Astrocyte of the hippocampus (primary cell): ENCODE data around the gene MPP7.

Source experiments
- DNase-seq: peaks from one replicate; pipeline ENCODE4 v3.0.0; 2011; ENCODE audit warnings: low read depth, low spot score

MPP7 gene

DNA sequence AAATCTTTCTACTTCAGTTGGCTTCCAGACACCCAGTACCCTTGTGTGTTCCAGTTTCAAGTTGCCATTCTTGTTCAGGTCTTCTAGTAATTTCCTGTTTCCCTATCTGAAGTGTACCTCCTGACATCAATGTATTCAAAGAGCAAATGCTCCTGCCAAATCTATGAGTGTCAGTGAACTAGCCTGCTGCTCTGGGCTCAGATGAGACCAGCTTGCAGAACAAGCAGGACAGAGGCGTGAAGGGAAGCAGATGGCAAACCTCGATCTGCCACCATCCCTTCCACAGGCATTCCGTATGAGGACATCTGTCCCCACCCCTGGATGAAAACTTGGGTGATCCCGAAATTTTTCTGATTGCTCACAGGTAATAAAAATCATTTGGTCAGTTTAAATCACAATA lies 4.4 kb upstream of the MPP7 start:
- DNase-seq: no peak

DNA sequence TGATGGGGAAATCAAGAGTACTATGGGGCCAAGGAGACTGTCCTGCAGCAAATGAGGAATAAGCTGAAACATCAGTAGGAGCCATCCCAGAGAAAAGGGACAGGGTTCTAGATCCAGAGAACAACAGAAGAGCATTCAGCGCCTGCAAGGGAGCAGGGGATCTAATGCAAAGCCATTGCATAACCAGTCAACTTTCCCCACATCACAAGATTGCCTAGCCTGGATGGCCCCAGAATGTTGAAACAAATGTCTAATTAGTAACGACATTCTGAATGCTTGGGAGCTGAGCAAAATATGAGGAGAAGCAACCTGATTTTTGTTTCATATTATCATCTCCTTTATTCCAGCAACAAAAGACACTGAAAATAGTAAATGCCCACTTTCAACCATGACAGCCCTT lies 2.7 kb upstream of the MPP7 start:
- no peak for DNase-seq

- DNase-seq: no peak
Observed at GRCh38 chr10:28304032-28304571, 1.2 kb upstream of the MPP7 start.

DNA sequence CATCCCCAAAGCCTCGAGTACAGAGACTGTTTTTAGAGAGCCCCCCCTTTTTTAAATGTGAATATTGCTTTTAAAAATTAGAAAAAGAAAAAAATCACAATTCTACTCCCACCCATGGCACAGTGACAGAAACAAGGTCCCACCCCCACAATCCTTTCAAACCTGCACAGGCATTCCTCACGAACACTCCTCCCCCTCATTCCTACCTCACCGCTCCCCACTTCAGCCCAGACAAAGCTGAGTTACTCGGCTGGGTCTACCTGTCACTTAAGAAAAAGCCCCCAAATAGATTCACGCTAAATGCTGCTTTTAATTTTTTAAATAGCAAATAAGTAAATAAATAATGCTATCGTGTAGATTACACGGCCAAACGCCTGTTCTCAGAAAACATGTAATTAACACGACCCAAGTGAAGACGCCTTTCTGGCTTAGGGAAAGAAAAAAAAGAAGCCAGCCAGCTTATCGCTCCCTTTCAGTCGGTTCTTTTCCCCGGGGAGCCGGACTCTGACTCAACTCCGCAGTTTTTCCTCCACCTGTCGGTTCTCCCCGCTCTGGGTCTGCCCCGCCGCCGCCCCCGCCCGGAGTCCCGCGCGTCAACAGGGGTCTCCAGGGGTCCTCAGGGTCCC lies 739 bp downstream of the MPP7 start:
- DNase-seq: no peak

DNA sequence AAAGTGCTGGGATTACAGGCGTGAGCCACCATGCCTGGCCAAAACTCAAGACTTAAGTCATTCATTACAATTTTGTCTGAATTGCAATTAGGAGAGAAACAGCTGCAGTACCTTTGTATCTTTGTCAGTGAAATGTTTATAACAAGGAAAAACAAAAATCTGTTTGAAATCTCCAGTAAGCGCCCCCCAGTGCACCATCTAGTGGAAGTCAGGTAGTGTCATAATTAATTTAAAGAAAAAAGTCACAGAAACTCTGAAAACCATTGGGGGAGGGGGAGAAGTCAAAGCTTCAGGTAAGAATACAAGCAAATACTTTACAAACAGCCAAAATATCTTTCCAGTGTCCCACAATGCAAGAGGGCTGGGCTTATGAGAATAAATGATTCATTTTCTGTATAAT lies 2.8 kb downstream of the MPP7 start:
- peak; percentile 27 for DNase-seq

GRCh38 chr10:28298951-28299350 lies 3.9 kb downstream of the MPP7 start:
- no peak for DNase-seq

DNA sequence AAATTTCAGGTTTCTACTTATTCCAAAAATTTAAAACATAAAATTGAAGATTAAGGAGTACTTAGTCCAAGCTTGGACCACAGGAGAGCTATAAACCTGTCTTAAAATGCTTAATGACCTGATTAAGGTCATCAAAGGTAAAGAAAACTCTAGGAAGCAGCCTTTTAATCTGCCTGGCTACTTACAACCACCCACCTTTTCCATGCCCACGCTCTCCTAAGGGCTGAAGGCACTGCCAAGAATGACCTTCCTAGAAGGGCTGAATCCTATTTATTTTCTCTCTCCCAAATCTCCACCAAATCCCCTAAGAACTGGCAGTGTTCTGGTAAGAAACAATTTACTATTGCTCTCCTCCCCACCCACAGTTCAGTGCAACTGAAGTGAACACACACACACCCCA lies 6.8 kb downstream of the MPP7 start:
- no peak for DNase-seq

DNA sequence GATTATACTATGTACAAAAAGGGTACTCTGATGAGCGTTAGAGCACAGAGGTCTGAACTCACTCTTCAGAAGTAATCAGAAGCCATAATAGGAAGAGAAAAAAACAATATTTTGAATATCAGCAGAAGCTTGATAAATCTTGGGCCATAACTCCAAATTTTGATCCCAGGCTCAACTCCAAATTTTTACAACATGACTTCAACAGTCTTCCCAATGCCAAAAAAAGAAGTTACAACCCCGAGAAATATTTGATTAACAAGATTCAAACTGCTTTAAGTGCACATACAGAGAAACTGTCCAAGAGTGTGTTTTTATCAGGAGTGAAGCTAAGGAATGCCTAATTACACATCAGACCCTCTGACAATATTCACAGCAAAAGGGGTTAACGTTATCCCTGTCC lies 7.5 kb downstream of the MPP7 start:
- DNase-seq: no peak

- DNase-seq: no peak
Observed at GRCh38 chr10:28294809-28295208, 8.1 kb downstream of the MPP7 start.

DNA sequence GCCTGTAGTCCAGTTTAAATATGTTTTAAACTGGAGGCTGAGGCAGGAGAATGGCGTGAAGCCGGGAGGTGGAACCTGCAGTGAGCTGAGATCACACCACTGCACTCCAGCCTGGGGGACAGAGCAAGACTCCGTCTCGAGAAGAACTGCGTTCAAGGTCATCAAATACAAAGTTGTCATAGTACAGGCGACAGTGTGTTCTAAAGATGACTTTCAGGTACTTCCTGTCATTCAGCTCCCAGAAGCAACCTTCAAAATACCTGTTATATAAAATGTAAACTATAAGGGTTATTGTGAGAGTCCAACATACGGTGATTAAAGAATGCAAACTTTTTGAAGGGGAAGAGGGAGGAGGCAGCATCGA lies 8.7 kb downstream of the MPP7 start:
- DNase-seq: no peak

GRCh38 chr10:28293236-28294168 lies 9.4 kb downstream of the MPP7 start:
- no peak for DNase-seq

GRCh38 chr10:28291881-28292297 lies 11.0 kb downstream of the MPP7 start:
- peak; percentile 73 for DNase-seq

DNA sequence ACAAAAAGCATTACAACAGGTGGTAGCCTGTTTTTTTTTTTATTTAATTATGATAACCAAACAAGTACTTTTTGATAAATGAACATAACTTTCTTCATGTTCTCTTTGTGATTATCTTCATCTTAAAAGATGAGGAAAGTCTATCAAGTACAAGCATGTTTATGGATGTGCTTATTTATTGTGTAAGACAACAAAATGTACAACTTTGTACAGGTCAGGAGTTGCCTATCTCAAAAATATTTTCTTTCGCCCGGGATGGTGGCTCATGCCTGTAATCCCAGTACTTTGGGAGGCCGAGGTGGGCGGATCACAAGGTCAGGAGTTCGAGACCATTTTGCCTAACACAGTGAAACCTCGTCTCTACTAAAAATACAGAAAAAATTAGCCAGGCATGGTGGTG lies 17.0 kb downstream of the MPP7 start:
- no peak for DNase-seq

DNA sequence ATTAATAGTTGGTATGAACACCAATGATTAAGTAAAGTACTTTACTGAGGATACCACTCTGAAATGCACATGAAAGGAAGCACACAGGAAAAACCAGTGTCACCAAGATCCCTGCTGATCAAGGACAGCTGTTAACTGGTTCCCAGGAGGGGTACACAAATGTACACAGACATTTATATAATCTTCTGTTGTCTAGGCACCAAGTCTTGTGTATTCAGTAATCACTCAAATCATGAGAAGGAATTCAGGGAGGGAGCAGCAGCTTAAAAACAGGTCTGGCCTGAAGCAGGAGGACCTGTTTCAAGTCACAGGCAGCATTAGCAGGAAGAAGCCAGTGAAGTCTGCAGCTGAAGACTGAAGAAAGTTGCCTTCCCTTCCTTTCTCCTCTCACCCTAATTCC lies 18.7 kb downstream of the MPP7 start:
- DNase-seq: no peak

DNA sequence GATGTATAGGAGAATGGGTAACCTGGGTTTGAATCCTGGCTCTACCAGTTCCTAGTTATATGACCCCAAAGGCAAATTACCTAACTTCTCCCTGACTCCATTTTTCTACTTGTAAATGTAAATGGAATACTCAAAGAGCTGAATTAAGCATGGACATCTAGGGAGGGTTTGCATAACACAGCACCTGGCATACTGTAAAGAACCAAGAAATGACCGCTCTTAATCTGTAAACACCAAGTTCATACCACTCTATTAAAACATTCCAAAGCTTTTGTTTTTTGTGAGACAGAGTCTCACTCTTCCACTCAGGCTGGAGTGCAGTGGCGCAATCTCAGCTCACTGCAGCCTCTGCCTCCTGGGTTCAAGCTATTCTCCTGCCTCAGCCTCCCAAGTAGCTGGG lies 19.6 kb downstream of the MPP7 start:
- no peak for DNase-seq

DNA sequence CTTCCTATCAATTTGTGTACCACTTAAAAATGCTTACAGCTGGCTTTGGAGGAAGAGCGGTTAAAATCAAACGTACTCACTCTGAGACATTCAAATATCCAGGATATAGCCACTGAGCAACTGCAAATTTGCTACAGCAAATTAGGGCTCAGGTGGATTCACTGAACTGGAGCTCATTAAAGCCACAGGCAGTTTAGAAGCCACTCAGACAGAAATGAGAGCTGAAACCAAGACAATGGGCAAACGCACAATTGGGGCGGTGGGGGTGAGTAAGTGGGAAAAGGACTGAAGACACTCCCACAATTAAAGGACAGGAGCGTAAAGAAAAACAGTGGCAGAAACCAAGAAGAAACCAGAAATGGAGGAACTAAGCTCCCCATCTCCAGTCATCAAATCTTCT lies 20.5 kb downstream of the MPP7 start:
- DNase-seq: no peak

GRCh38 chr10:28281726-28282315 lies 21.0 kb downstream of the MPP7 start:
- no peak for DNase-seq

DNA sequence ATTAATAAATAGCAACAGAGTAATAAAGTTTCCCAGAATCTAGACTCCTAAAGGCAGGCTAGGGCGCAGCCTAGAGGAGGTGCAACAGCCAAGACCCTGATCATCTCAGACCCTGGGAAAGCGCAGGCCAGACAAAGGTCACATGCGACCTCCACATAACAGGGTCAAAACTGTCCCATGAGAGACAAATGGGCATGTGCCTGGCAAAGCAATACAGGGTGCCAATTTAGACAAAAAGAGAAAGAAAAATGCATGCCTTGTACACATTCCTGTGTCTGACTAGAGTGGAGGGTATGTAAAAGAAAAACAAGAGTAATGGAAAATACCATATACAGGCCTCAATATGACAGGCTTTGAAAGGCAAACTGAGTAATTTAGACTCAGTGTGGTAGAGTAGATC lies 22.2 kb downstream of the MPP7 start:
- peak; percentile 81 for DNase-seq

DNA sequence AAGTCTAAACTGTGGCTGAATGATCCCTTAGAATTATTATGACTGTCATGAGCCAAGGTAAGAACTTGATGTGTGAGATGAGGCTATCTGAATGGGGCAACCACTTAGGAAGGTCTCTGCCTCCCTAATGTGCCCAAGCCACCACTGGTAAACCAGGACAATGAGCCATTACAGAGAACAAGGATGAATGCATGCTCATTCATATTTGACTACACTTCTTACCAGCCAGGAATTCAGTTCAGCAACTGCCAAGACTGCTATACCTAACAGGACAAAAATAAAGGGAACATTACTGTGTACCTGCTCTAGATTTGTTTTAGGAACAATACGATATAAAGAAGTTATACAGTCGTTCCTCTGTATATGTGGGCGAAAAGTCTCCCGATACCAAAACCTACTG lies 23.0 kb downstream of the MPP7 start:
- DNase-seq: peak; percentile 21

DNA sequence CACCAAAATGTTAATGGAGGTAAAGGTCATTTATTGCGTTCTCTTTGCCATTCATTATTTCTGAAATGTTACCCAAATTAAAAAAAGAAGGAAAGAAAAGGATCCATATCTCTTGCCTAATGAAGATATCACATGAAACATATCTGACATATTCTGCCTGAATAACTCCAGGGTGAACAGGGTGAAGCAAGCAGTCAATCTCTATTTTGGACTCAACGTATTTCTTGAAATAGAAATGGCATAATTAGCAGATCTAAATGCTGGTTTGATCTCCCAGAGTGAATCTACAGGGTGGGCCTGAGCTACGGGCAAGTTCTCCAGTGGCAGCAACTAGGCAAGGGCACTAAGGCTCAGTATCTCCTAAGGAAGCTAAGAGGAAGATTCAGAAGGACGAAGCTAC lies 24.0 kb downstream of the MPP7 start:
- no peak for DNase-seq

- no peak for DNase-seq
Observed at GRCh38 chr10:28276384-28276783, 26.5 kb downstream of the MPP7 start.

GRCh38 chr10:28274475-28274874 lies 28.4 kb downstream of the MPP7 start:
- DNase-seq: no peak

GRCh38 chr10:28273343-28273742 lies 29.5 kb downstream of the MPP7 start:
- no peak for DNase-seq
